HG03354 (cell line): ENCODE data around the gene SUV39H1.
A peak's percentile ranks its signal among the peaks of the same experiment; 100 is the strongest.
"Not testable (repeated sequence)": the region's sequence is repeated elsewhere in the genome, so short reads cannot be mapped to it uniquely, and the experiment has no call there.

Source experiments
- ATAC-seq: cut with Tn5 transposase; IDR thresholded peaks from one replicate; pipeline ENCODE4 v1.9.1; 2021; ENCODE audit warnings: mild to moderate bottlenecking; ENCODE audit not compliant: unreplicated experiment, poor library complexity, severe bottlenecking

Gene SUV39H1

DNA sequence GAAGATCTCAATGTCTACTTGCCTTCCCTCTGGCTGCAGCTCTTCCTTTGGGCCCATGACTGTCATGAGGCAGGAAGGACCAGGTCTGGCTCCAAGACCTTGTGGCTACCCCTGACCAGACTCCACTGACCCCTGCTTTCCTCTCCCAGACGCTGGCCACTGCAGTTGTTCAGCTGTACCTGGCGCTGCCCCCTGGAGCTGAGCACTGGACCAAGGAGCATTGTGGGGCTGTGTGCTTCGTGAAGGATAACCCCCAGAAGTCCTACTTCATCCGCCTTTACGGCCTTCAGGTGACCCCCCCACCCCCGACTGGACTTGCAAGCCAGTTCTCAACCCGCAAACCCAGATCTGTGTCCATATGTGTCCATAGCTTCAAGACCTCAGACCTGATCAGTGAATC, 12.4 kb upstream of the SUV39H1 start:
- ATAC-seq: no peak

- no peak for ATAC-seq
These were observed 11.1 kb upstream of the SUV39H1 start for GRCh38 chrX:48685416-48685815.

GRCh38 chrX:48688531-48689150, 7.9 kb upstream of the SUV39H1 start:
- no peak for ATAC-seq

DNA sequence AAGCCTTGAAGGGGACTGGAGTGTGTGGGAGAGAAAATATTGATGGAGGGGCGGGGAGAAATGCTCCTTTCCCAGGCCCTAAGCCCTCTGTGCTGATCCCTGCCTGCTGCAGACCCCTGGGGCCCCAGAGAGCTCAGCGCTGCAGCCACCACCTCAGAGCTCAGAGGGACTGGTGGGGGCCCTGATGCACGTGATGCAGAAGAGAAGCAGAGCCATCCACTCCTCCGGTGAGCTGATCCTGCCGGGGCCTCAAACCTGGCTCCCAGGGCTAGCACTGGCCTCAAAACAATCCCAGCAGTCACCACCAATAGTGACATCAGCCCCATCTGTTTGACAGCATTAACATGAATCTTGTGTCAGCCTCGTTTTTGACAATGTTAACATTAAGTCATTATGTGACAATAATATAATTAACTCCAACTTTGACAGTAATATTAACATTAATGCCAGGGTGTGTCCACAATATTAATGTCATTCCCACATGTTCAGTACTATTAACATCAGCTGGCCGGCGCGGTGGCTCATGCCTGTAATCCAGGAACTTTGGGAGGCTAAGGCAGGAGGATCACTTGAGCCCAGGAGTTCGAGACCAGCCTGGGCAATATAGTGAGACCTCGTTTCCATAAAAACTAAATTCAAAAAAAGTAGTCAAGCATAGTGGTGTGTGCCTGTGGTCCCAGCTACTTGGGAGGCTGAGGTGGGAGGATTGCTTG, 7.2 kb upstream of the SUV39H1 start:
- ATAC-seq: no peak

- not testable (repeated sequence) for ATAC-seq
These were observed 4.8 kb upstream of the SUV39H1 start for GRCh38 chrX:48691746-48692145.

- ATAC-seq: no peak
These were observed 1.6 kb upstream of the SUV39H1 start for GRCh38 chrX:48694776-48695533.

- ATAC-seq: no peak
These were observed 1.0 kb upstream of the SUV39H1 start for GRCh38 chrX:48695534-48695896.

DNA sequence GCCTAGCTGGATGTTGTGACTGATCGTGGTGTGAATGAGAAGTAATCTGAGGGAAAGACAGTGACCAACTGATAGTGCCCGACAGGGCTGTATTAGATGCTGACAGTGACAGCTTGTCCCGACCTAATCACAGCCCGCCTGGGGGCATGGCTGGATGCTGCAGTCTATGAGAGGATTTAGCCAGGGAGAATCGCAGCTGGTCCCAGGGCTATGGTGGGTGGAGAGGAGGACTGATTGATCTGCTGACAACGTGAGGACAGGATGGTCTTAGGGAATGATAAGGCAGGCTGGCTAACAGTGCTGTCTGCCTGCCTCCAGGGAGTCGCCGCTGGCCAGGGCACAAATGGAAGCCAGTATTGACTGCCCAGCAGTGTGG, 621 bp upstream of the SUV39H1 start:
- ATAC-seq: peak; percentile 3

DNA sequence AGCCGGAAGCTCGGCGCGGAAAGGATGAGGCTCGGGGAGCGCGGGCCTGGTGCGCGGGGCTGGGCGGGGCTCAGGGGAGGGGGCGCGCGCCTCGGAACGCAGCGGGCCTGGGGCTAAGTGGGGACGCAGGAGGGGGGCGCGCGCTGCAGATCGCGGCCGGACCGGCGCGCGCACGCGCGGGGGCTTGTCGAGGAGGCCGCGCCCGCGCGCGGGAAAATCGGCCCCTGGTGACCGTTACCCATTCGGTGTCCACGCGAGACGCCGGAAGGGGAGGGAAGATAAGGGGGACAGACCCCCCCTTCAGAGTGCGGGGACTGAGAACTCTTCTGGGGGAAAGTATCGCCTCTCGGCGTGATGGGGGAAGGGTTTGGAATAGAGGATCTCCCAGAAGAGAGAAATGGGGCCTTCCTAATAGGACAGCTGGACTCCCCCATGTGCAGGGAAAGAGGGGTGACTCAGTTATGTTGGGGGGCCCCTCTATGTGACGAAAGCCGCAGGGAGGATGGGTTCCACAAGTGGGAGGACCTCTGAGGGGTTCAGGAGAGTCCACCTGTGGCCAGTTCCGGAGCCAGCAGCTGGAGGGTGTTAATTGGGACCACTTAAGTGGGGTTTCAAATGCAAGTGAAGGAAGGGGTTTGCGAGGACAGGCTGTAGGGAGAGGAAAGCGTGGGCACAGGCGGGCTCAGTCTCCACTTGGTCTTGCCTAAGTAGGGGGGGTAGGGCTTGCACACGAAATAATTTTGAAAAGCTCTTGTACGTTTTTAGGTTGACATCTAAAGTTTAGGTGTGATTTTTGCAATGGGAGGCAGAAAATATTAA, 584 bp downstream of the SUV39H1 start:
- ATAC-seq: peak; percentile 22

DNA sequence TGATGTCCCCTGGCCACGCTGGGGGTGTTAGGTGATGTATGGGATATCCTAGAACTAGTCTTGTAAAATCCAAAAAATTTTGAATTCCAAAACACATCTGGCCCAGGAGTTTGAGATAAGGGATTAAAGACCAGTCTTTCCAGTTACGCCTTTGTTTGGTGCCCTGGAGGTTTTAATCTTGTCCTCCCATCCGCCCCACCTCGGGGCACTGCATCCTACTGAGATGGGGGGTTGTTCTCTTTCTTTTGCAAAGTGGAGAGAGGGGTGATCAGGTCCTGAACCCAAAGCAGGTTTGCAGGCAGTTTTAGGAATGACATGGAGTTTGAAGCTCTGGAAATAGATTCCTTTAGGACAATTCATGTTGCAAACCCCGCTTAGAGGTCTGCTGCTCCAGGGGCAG, 1.8 kb downstream of the SUV39H1 start:
- ATAC-seq: no peak

GRCh38 chrX:48700246-48700645, 3.7 kb downstream of the SUV39H1 start:
- ATAC-seq: no peak

- no peak for ATAC-seq
These were observed 4.6 kb downstream of the SUV39H1 start for GRCh38 chrX:48700951-48701653.

DNA sequence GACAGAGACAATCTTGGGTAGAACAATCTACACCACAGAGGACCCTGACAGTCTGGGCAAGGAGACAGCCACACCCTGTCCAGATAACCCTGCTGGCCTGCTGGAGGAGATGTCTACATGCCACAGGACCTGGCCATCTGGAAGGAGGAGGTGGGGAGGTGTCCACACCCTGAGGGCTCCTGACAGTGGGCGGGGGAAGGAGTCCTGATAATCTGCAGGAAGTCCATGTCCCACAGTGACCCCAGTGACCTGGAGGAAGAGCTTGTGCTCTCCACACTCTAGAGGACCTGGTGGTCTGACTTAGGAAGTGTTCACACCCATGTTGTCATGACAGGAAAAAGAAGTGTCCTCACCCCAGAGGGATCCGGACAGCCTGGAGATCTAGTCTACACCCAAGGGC, 5.5 kb downstream of the SUV39H1 start:
- ATAC-seq: no peak

- ATAC-seq: no peak
These were observed 6.2 kb downstream of the SUV39H1 start for GRCh38 chrX:48702716-48703115.

GRCh38 chrX:48703228-48703627, 6.7 kb downstream of the SUV39H1 start:
- no peak for ATAC-seq

DNA sequence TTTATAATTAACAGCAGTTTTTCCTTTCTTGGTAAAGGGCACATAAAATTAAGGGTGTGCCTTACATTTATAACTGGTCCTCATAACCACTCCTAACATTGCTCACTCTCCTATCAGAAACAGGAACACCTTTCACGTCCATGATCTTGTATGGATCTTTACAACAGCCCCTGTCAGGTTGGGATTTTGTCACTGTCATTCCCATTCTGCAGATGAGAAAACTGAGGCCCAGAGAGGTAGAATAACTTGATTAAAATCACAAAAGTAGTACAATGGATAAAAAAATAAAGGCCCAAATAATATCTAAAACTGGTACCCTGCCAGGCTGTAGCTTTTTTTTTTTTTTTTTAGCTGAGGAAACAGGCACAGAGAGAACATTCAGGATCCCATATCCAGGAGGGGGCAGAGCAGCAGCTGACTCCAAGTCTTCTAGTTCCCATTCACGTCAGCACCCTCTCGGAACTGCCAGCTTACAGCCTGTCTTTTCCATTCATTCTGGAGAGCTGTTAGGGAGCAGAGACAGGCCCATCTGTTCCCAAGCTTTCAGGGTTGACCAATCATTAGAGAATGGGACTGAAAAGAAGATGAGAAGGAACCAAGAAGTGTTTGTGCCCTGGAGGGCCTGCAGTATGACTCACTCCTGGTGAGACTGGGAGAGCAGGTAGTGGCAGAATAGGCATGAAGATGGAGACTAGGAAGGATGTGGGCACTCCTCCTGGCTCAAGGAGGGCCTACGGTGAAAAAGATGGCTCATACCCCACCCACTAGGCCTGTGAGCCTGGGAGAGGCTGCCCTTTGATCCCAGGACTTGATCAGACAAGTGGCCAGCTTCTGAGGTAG, 7.3 kb downstream of the SUV39H1 start:
- no peak for ATAC-seq

- ATAC-seq: no peak
These were observed 9.3 kb downstream of the SUV39H1 start for GRCh38 chrX:48705871-48706270.

- no peak for ATAC-seq
These were observed 13.1 kb downstream of the SUV39H1 start for GRCh38 chrX:48709522-48710112.
